Kasumi-1 (cell line): ENCODE results near the gene TCEANC2.
A peak's percentile ranks its signal among the peaks of the same experiment; 100 is the strongest.
"Not testable (repeated sequence)": the region's sequence is repeated elsewhere in the genome, so short reads cannot be mapped to it uniquely, and the experiment has no call there.

Experiments
- DNase-seq, 2 experiments: peaks; one replicate each; lab custom pipeline; 2025; lab: John Stamatoyannopoulos, UW

Gene TCEANC2

DNA sequence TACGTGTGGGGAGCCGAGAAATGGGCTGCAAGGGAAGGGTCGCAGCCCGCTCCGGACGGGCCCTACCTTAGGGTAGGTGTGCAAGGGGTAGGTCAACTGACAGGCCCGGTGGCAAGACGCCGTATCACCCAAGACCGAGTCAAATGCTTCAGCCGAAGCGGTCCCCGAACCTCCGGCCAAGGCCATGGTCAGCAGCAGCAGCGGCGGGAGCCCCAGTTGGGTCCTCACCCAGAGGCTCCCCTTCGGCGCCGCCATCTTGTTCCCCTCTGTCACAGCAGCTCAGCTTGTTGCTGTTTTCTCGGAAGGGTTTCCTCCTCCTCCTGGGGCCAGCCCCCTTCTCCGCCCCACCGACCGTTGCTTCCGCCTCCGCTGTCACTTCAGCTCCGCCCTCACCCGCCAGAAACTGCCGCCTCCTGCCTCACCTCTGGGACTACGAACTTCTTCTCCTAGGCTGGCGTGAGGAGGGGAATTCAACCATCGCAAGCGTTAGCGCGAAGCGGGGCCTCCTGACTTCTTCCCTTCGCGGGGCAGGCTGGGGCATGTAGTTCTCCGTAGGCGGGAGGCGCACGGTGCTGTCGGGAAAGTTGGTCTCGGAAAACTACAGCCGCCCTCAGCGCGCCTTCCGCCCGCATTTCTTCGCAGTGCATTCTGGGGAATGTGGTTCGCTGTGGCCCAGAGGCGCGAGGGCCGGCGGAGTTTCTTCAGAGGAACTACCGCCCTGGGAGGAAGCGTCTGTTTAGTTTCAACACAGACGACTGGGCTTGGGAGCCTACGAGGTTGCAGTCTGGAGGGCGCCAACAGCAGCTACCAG, at the start of gene TCEANC2, which contains the start of gene TMEM59:
Gene TCEANC2 (plus strand): TSS at position 675 of the 811 bp plus-strand sequence. CDS start 815 bp downstream, outside the sequence.
Gene TMEM59 (minus strand): TSS at position 271 of the 811 bp plus-strand sequence. CDS start 16 bp downstream, at position 255.
- peak; percentile 99 for DNase-seq

DNA sequence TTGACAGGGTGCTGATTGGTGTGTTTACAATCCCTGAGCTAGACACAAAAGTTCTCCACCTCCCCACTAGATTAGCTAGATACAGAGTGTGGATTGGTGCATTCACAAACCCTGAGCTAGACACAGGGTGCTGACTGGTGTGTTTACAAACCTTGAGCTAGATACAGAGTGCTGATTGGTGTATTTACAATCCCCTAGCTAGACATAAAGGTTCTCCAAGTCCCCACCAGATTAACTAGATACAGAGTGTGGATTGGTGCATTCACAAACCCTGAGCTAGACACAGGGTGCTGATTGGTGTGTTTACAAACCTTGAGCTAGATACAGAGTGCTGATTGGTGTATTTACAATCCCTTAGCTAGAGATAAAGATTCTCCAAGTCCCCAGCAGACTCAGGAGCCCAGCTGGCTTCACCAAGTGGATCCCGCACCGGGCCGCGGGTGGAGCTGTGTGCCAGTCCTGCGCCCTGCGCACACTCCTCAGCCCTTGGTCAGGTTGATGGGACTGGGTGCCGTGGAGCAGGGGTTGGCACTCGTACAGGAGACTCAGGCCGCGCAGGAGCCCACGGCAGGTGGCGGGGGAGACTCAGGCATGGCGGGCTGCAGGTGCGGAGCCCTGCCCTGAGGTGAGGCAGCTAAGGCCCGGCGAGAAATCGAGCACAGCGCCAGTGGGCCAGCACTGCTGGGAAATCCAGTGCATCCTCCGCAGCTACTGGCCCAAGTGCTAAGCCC, 49.5 kb upstream of the TCEANC2 start:
- DNase-seq, result not testable (repeated sequence)

DNA sequence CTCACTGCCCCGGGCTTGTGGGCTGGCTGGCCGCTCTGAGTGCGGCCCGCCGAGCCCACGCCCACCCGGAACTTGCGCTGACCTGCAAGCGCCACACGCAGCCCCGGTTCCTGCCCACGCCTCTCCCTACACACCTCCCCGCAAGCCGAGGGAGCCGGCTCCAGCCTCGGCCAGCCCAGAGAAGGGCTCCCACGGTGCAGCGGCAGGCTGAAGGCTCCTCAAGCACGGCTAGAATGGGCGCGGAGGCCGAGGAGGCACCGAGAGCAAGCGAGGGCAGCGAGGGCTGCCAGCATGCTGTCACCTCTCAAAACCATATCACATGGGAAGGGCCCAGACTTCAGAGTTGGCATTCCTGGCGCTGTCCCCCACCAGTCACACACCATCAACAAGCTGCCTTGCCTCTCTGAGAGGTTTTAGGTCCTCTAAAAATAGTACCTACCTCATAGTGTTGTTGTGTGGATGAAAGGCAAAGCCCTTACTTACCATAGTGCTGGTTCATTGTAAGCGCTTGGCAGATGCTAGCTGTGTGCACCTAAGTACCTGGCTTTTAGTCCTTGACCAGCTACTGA, 48.8 kb upstream of the TCEANC2 start:
- no peak for DNase-seq

DNA sequence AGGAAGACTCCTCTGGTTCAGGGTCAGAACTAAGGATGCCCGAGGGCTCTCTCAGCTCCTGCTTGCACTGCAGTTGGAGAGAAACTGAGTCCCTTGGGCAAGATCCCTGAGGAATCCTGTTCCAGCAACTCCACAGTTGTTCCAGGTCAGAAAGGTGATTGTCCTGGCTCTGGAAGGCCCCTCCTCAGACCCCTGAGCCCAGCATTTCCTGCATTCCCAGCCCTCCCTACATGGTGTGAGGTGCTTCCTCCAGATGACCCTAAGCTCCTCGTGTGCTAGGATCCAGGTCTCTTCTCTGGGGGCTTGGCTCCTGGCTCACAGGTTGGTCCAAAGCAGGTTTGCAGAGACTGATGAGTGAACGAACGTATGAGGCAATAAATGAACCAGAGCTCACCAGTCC, 46.9 kb upstream of the TCEANC2 start:
- no peak for DNase-seq

DNA sequence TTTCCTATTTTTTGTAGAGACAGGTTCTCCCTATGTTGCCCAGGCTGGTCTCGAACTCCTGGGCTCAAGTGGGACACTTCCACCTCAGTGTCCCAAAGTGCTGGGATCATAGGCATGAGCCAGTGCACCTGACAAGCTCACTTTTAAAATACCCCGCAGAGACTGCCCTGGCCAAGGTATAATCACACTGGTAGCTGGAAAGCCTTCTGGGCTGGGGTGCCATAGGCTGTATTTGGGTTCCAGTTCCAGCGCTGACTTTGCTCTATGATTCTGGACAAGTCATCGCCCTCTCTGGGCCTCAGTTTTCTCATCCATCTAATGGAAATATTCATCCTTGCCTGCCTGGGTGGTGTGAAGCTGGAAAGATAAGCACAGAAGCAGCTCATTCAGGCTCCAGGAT, 45.8 kb upstream of the TCEANC2 start:
- no peak for DNase-seq

DNA sequence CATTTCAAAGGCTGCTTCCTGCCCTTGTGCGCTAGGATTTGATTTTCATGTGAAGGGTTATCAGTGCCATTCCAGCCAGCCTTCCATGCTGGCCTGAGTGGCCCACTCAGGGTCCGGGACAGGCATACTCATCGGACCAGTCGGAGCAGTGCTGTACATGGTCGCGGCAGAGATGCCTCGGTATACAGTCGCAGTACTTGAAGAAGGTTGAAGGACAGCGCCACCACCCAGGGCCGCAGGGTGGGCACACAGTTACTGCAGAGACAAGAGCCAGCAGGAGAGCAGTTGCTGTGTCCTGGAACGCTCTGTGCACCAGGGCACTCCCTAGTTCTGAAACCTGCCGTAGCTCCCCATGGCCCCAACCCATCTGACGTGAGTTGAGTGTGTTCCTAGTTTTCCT, 44.5 kb upstream of the TCEANC2 start:
- no peak for DNase-seq

DNA sequence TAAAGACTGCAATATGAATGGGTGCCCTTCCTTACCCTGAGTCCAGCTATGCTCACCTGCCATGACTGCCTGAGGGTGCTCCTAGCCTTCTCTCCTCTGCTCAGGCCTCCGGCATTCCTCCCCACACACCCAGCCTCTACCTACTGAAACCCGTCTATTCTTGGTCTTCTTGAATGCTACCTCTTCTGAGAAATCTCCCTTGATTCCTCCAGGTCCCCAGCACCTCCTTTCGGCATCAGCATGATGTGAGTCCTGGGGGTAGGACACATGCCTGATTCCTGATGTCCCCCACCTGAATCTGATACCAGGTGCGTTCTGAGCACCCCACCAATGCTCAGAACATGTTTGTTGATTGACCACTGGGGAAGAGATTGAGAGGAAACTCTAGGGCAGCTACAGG, 44.0 kb upstream of the TCEANC2 start:
- no peak for DNase-seq

DNA sequence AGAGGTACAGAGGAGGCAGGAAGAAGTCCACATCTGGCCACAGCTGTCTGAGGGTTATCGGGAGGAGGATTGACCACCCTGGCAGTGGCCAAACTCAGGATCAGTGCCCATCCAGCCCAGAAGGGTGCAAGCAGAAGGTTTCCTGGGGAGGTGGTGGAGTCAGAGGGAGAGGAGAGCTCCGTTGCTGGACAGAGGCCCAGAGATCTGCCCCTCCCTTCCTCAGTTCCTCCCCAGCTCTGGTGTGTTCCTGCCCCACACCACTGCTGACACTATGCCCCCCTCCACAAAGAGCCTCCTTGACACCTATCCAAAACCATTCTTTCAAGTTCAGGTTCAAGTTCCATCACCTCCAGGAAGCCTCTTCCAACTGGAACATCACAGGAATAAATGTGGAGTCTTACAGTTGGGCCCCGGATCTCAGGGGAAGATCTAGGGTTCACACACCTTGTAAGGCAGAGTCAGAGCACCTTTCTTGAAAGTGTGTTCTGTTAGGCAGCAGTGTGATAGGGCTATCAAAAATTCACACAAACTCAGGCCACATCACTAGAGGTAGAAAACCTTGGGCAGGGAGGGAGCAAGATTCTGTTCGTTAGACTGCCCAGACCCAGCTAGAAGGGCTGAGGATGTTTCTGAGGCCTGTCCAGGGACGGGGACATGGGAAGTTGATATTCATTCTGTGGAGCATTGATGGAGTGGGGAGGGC, 42.8 kb upstream of the TCEANC2 start:
- no peak for DNase-seq

DNA sequence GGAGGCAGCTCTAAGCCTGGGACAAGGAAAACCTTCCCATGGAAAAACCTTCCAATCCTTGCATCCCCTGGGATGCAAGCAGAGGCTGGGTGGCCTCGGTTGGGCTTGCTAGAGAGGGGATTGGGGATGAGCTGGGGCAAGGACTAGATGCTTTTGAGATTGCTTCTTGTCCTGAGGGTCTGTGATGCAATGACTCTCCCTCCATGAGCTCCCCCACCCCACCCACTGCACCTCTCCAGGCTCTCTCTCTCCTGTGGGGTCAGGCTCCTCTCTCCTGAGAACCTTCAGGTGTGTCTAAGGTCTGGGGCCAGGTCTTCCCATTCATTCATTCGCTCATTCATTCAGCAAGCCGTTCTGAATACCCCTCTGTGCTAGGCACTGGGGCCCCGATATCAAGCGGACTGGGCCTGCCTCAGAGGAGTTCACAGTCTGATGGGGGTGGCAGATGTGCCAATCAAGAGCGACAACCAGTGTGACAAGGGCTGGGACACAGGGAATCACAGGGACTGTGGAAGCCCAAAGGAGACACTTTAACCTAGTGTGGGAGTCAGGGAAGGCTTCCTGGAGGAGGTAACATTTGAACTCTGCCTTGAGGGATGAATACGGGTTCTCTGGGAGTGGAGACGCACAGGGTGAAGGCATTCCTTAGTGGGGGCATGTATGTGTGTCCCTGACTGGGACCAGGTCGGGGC, 41.9 kb upstream of the TCEANC2 start:
- no peak for DNase-seq

DNA sequence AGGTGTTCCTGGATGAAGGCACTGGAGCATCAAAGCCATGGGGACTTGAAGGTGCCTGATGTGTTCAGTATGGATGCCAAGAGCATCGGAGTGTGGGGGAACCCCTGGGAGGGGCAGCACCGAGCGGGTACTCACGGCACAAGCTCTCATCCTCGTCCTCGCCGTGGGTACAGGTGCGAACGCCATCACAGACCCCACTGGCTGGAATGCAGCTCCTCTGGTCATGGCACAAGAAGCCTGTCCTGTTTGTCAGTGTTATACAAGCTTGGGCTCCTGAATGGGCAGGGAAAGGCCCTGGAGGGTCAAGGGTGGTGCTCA, 41.4 kb upstream of the TCEANC2 start:
- DNase-seq, result no peak

DNA sequence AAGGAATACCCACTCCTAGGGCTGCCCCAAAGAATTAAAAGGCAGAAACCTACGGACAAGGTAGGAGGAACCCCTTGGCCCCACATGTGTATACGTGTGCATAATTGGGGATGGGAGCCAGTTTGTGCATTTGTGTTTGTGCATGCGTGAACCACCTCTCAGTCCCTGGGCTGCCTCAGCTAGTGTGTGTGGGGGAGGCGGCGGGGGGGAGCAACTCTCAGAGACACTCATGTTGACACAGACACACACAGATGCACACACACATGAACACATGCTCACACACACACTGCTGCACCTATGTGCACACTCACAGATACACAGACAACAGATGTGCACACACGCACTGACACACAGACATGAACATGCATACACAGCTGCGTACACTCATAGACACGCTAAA, 40.5 kb upstream of the TCEANC2 start:
- DNase-seq, result no peak

DNA sequence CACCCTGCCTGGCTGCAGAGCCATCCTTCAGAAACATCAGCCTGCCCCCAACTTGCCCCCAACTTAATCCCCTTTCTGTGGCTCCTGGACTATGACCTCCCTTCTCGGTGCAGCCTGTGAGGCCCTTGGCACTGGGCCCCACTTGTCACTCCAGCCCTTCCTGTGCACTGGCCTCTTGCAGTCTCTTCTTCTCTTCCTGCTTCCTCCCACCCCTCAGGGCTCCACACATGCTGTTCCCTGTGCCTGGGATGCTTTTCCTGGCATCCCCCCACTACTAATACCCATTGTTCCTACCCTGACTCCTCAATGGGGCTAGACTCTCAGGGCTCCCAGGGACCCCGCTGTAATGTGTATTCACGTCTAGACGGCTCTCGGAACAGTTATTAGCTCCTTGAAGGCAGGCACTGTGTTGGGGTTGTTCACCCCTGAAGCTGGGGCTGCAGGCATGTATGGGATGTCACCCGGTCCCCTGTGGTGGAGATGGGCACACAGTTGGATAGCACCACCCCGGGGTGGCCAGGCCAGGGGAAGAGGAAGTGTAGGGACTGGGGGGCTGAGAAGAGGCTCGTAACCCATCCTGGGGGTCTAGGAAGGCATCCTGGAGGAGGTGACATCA, 39.9 kb upstream of the TCEANC2 start:
- no peak for DNase-seq

DNA sequence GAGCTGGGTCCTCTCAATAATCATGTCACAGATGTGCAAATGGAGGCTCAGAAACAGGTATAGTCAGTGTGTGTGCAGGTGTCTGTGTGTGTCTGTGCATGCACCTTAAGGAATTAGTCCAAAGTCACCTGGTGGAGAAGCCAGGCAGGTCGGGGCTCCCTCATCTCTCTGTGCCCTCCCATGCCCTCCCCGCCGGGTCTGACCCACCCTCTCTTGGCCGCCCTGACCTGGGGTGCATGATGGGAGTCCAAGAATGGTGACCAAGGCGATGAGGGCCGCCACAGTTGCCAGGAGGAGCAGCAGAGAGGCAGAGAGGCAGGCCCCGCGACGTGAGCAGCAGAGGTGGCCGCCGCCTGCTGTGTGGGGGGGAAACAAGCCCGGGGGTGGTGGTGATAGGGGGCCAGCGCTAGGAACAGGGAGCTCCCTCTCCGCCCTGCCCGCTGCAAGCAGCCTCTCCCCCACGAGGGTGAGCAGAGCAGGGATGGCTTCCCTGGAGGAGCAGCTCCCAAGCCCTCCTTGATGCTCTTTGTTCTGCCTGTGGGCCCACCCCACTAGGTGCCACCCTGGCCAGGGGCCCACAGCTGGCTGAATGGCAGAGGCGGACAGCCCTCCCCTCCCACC, 39.3 kb upstream of the TCEANC2 start:
- DNase-seq, result no peak

DNA sequence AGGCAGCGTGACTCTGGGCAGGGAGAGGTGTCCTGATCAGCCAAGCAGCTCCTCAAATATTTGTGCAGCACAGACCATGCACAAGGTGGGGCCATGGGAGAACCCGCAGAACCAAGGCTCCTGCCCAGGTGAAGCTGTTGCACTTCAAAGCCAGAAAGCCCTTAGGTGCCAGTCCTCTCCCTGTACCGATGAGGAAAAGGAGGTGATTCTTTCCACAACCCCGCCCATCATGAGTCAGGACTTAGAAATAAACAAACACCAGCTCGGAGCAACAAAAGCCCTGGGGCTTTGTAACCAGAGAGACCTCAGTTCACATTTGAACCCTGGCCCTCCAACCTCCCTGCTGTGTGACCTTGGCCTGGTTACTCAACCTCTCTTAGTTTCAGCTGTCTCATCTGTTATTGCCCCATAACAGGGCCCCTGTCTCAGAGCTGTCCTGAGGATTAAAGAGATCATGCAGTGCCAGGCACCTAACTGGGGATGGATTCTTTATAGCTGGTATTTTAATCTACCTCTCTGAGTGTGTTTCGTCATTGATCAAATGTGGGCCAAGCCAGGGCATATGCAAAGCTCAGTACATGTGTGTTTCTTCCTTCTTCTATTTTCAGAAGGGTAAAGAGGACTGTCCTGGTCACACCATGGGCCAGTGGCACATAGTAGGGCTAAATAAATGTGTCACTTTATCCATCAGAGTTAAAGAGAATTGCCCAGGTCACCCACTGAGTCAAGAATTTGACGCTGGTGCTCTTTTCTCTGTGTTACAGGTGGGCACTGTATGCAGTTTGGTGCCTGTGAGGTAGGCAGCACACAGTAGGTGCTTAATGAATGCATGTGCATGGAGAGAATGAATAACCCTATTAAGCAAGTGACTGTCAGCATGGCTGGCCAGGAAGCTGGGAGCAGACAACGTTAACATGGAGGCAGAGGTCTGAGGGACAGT, 36.8 kb upstream of the TCEANC2 start:
- DNase-seq, result no peak

DNA sequence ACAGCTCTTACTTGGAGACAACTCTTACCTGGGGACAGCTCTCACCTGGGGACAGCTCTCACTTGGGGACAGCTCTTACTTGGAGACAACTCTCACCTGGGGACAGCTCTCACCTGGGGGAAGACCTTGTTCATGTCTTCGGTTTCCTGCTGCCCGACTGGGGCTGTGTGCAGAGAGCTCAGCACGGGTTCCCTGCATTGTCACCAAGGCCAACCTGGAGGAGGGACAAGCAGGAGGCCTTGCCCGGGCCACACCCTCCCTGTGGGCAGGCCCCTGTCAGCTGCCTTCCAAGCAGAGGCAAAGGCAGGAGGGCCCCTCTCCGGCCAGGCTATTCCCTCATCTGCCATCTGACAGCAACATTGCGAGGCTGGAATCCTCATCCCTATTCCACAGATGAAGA, 35.4 kb upstream of the TCEANC2 start, which contains the start of gene LDLRAD1:
Gene LDLRAD1 (minus strand): TSS at position 208 of the 400 bp plus-strand sequence. CDS start 74 bp downstream, at position 134.
- no peak for DNase-seq

DNA sequence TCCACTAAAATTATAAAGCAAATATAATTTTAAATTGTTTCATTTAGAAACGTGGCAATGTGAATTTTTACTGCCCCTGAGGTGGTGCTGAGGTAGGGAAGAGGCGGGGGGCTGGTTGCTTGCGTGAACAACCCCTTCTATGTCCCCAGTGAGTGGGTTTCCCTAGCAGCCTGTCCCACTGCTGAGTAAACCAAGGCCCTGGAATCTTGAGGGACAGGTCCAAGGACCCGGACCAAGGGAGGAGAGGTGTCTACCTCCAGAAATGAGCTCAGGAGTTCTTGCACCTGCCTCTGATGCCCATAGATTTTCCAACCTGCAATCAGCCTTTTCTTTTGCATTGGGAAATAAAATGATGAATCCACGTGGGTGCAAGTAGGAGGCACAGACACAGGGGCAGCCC, 34.8 kb upstream of the TCEANC2 start:
- no peak for DNase-seq

DNA sequence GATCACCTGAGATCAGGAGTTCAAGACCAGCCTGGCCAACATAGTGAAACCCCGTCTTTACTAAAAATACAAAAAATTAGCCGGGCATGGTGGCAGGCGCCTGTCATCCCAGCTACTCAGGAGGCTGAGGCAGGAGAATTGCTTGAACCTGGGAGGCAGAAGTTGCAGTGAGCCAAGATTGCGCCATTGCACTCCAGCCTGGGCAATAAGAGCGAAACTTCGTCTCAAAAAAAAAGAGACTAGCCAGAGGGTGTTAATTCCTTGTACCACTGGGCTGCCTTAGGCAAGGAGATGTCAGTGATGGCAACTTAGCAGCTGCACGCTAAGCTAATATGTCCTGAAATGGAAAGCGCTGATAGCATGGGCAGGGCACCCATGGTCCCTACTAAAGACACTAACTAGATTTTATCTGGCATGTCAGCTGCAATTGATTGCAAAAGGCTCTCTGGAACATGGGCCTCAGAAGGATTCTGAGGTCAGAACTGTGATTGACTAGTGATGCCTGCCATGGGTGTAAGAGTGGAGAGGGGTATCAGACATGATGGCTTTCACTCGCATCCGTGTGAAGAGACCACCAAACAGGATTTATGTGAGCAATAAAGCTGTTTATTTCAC, 33.7 kb upstream of the TCEANC2 start:
- not testable (repeated sequence) for DNase-seq

DNA sequence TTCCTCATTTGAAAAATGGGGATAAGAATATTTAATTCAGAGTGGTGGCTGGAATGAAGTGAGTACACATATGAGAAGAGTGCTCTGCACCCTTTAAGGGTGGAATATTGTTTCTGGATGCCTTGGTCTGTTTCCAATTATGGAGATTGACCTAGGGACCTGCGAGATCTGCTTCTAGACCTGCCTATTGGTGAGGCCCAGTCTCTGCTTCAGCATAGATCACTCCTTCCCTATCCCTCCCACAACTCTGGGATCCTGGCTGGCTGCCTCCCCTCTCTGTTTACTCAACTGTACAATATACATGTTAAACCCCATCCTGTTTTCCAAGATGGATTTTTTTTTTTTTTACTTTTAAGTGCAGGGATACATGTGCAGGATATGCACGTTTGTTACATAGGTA, 29.1 kb upstream of the TCEANC2 start:
- DNase-seq, result no peak

DNA sequence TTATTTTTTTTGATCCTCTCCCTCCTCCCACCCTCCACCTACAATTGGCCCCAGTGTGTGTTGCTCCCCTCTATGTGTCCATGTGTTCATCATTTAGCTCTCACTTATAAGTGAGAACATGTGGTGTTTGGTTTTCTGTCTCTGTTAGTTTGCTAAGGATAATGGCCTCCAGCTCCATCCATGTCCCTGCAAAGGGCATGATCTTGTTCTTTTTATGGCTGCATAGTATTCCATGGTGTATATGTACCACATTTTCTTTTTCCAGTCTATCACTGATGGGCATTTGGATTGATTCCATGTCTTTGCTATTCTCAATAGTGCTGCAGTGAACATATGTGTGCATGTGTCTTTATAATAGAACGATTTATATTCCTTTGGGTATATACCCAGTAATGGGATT, 28.6 kb upstream of the TCEANC2 start:
- DNase-seq, result not testable (repeated sequence)
